ENCODE measurements around the gene RAB7B. TPM values are rescaled to one million over a fixed set of nuclear protein-coding genes. Genes with fewer than 3 reads are reported as not detected.

Gene RAB7B
- total RNA-seq, 1 donor from 2014 or later = not detected

- no peak overlapping the region for H3K4me3 ChIP-seq (ENCODE audit: low read depth, low read length)
- TF ChIP-seq CTCF (conservative IDR thresholded peaks at IDR 0.05; ENCODE audit: low read depth, low read length) = no peak
- no peak for DNase-seq (ENCODE audit: low read depth)
Measured at GRCh38 chr1:205945069-205945468, 58.1 kb downstream of the RAB7B start.

- DNase-seq (ENCODE audit: low read depth) = no peak
- no peak for TF ChIP-seq CTCF (conservative IDR thresholded peaks at IDR 0.05; ENCODE audit: low read depth, low read length)
- H3K4me3 ChIP-seq (ENCODE audit: low read depth, low read length) = no peak overlapping the region
Measured at GRCh38 chr1:205944525-205944924, 58.7 kb downstream of the RAB7B start.

GRCh38 chr1:205943245-205943644 lies 60.0 kb downstream of the RAB7B start, which contains the start of gene SLC26A9:
SLC26A9 (minus strand) TSS chr1:205943456; CDS start chr1:205935820, 7,636 bp downstream.
- no peak for TF ChIP-seq CTCF (conservative IDR thresholded peaks at IDR 0.05; ENCODE audit: low read depth, low read length)
- no peak for DNase-seq (ENCODE audit: low read depth)
- H3K4me3 ChIP-seq (ENCODE audit: low read depth, low read length) = no peak within 1 kb of the TSS

- H3K4me3 ChIP-seq (ENCODE audit: low read depth, low read length) = no peak overlapping the region
Measured at GRCh38 chr1:205942631-205943159, 60.5 kb downstream of the RAB7B start.

GRCh38 chr1:205940710-205941109 lies 62.5 kb downstream of the RAB7B start:
- H3K4me3 ChIP-seq (ENCODE audit: low read depth, low read length) = no peak overlapping the region
- no peak for TF ChIP-seq CTCF (conservative IDR thresholded peaks at IDR 0.05; ENCODE audit: low read depth, low read length)
- DNase-seq (ENCODE audit: low read depth) = no peak

More at GRCh38 chr1:205942631-205943159, 60.5 kb downstream of the RAB7B start:
- no peak for DNase-seq (ENCODE audit: low read depth)
- TF ChIP-seq CTCF (conservative IDR thresholded peaks at IDR 0.05; ENCODE audit: low read depth, low read length) = no peak

GRCh38 chr1:205939690-205940330 lies 63.4 kb downstream of the RAB7B start:
- no peak overlapping the region for H3K4me3 ChIP-seq (ENCODE audit: low read depth, low read length)
- DNase-seq (ENCODE audit: low read depth) = no peak
- TF ChIP-seq CTCF (conservative IDR thresholded peaks at IDR 0.05; ENCODE audit: low read depth, low read length) = peak; percentile 31

GRCh38 chr1:205938682-205939081 lies 64.5 kb downstream of the RAB7B start:
- TF ChIP-seq CTCF (conservative IDR thresholded peaks at IDR 0.05; ENCODE audit: low read depth, low read length) = no peak
- no peak overlapping the region for H3K4me3 ChIP-seq (ENCODE audit: low read depth, low read length)
- DNase-seq (ENCODE audit: low read depth) = no peak

Measured in epithelial cell of proximal tubule (primary cell).